Stomach smooth muscle (tissue), 2 donors: ENCODE data around the gene JPH4.
"Not testable (repeated sequence)": the region's sequence is repeated elsewhere in the genome, so short reads cannot be mapped to it uniquely, and the experiment has no call there.

ENCODE experiments used
- H3K27ac ChIP-seq: one replicate; pipeline ENCODE4 v1.7.0; 2013; ENCODE audit warnings: mild to moderate bottlenecking, low read length, inconsistent platforms
- H3K27me3 ChIP-seq, 2 donors: one replicate each; pipeline ENCODE4 v1.7.0; 2013; ENCODE audit warnings: low read length in 2 of 2; ENCODE audit not compliant: insufficient read depth in 2 of 2, control insufficient read depth in 1 of 2
- H3K36me3 ChIP-seq, 2 donors: one replicate each; pipeline ENCODE4 v1.7.0; 2013; ENCODE audit warnings: low read length in 2 of 2; ENCODE audit not compliant: control insufficient read depth in 2 of 2, insufficient read depth in 2 of 2
- H3K4me1 ChIP-seq: one replicate; pipeline ENCODE4 v1.7.0; 2013; ENCODE audit warnings: low read length; ENCODE audit not compliant: control insufficient read depth, insufficient read depth
- H3K4me3 ChIP-seq, 2 donors: one replicate each; pipeline ENCODE4 v1.7.0; 2013; ENCODE audit warnings: low read length in 2 of 2
- H3K9ac ChIP-seq, 2 donors: one replicate each; pipeline ENCODE4 v1.7.0; 2013; ENCODE audit warnings: low read length in 2 of 2, mild to moderate bottlenecking in 1 of 2
- H3K9me3 ChIP-seq, 2 donors: one replicate each; pipeline ENCODE4 v1.7.0; 2013; ENCODE audit warnings: low read length in 2 of 2; ENCODE audit not compliant: control insufficient read depth in 2 of 2
- donor health status: healthy.
- donor health status: Pancreatic carcinoma.

Gene JPH4

DNA sequence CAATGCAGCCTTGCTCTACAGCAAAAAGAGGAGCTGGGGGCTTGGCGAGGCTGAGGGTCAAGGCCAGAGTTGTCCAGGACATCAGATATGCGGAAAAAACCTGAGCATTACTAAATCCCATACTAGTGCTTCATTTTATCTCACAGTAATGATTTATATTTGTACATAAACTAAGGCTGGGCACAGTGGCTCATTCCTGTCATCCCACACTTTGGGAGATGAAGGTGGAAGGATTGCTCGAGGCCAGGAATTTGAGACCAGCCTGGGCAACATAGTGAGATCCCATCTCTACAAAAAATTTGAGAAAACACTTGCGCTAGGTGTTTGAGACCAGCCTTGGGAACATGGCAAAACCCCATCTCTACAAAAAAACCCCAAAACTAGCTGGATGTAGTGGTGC is 11.6 kb upstream of the JPH4 start:
- peaks cover 3% of the 10 kb centered on the region for H3K4me1 ChIP-seq
- no peak overlapping the region for H3K27ac ChIP-seq
- H3K36me3 ChIP-seq, result no peaks in the 10 kb centered on the region
- peaks cover 0 to 3% of the 10 kb centered on the region in 2 donors for H3K27me3 ChIP-seq
- H3K9me3 ChIP-seq, result no peaks in the 10 kb centered on the region
- no peak overlapping the region for H3K4me3 ChIP-seq
- no peak overlapping the region for H3K9ac ChIP-seq

DNA sequence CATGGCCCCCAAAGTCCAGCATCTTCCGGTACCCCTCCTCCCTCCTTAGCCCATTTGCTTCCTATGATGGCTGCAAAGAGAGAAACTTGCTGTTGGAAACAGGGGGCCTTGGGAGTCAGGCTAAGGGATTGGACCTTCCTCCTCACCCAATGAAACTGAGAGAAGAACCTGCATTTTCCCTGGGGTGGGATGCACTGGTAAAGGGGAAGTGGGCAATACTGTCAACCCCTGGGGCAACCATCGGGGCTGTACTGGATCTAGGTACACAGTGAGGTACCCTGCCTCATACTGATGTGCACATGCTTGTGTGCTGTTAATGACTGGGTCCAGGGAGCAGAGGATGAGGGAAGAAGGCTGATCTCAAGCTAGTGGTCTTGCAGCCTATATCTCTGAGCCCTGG is 11.0 kb upstream of the JPH4 start:
- Histone ChIP-seq H3K4me1 (peaks cover 3% of the 10 kb centered on the region), H3K9ac (no peak overlapping the region), H3K4me3 (no peak overlapping the region), H3K27ac (no peak overlapping the region), H3K36me3 (no peaks in the 10 kb centered on the region), H3K27me3 (peaks cover 0 to 3% of the 10 kb centered on the region in 2 donors), H3K9me3 (no peaks in the 10 kb centered on the region)

DNA sequence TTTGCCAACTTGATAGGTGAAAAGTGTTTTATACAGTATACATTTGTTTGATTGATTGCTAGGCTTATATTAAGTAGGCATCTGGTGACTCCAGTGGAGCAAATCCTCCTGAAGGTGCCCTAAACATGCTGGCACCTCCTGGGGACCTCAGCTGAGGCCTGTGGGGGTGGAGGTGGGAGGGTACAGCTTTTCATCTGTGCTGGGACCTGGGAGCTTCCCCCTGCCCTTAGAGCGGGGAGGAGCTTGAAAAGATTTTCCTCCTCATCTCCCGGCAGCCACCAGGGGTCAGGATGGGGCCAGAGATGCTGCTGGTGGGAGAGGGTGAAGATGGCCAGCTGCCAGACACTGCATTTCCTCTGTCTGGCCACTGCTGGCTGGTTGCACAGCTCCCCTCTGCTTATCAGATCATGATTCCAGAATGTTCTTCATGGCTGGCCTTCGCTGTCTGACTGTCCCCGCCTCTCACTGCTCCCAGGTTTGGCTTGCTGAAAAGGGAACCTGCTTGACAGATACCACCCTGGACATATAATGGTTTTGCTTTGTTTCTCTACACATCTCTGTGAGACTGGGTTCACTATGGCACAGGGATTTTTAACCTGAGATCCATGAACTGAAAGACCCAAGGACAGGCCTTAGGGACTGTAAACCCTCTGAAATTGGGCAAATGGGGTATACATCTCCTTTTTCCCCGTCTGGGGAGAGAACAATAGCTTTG is 10.5 kb upstream of the JPH4 start:
- no peak overlapping the region for H3K4me3 ChIP-seq
- H3K36me3 ChIP-seq, result no peaks in the 10 kb centered on the region
- no peak overlapping the region for H3K9ac ChIP-seq
- no peak overlapping the region for H3K27ac ChIP-seq
- peaks cover 0 to 3% of the 10 kb centered on the region in 2 donors for H3K27me3 ChIP-seq
- H3K4me1 ChIP-seq, result peaks cover 3% of the 10 kb centered on the region
- no peaks in the 10 kb centered on the region for H3K9me3 ChIP-seq

DNA sequence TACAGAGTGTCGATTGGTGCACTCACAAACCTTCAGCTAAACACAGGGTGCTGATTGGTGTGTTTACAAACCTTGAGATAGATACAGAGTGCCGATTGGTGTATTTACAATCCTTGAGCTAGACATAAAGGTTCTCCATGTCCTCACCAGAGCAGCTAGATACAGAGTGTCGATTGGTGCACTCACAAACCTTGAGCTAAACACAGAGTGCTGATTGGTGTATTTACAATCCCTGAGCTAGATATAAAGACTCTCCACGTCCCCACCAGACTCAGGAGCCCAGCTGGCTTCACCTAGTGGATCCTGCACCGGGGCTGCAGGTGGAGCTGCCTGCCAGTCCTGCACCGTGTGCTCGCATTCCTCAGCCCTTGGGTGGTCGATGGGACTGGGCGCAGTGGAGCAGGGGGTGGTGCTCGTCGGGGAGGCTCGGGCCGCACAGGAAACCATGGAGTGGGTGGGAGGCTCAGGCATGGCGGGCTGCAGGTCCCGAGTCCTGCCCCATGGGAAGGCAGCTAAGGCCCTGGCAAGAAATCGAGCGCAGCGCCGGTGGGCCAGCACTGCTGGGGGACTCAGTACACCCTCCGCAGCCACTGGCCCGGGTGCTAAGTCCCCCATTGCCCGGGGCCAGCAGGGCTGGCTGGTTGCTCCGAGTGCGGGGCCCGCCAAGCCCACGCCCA is 6.1 kb upstream of the JPH4 start:
- H3K27me3 ChIP-seq, H3K27ac ChIP-seq, H3K9ac ChIP-seq, H3K4me3 ChIP-seq, H3K36me3 ChIP-seq, H3K9me3 ChIP-seq, H3K4me1 ChIP-seq: not testable (repeated sequence)

DNA sequence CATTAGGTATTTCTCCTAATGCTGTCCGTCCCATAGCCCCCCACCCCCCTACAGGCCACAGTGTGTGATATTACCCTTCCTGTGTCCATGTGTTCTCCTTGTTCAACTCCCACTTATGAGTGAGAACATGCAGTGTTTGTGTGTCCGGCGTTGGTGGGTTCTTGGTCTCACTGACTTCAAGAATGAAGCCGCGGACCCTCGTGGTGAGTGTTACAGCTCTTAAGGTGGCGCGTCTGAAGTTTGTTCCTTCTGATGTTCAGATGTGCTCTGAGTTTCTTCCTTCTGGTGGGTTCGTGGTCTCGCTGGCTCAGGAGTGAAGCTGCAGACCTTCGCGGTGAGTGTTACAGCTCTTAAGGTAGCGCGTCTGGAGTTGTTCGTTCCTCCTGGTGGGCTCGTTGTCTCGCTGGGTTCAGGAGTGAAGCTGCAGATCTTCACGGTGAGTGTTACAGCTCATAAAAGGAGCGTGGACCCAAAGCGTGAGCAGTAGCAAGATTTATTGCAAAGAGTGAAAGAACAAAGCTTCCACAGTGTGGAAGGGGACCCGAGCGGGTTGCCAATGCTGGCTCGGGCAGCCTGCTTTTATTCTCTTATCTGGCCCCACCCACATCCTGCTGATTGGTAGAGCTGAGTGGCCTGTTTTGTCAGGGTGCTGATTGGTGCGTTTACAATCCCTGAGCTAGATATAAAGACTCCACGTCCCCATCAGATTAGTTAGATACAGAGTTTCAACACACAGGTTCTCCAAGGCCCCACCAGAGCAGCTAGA is 5.4 kb upstream of the JPH4 start:
- not testable (repeated sequence) for H3K4me1 ChIP-seq, H3K9ac ChIP-seq, H3K9me3 ChIP-seq, H3K4me3 ChIP-seq, H3K36me3 ChIP-seq, H3K27ac ChIP-seq
- peaks cover 11 to 12% of the 10 kb centered on the region in 2 donors for H3K27me3 ChIP-seq

DNA sequence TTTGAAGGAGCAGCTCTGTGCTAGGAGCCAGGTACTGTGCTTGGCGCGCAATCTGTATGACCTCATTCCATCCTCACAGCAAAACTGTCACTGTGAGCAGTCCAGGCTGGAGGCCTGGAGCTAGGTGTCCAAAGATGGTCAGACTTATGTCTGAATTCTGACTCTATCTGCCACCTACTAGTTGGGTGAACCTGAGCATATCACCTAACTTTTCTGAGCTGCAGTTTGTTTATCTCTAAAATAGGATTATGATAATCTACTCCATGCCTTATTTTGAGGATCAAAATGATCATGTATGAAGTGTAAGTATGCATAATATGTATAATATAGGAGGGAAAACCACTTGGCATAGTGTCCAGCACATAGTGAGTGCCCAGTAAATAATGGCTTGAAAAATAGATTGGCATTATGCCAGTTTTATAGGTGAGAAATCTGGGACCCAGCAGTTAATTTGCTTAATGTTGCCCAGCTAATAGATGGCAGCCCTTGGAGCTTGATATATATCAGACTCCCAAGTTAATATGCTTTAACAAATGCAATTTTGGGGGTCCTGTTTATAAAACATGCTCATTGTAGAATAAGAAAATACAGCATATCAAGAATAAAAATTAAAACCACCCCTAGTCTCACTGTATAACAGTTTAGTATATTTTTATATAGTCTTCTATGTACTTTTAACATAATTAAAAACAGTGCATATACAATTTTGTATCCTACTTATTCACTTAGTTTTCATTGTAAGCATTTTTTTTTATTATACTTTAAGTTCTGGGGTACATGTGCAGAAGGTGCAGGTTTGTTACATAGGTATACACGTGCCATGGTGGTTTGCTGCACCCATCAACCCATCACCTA is 4.5 kb upstream of the JPH4 start:
- H3K9ac ChIP-seq, result no peak overlapping the region
- H3K27ac ChIP-seq, result no peak overlapping the region
- H3K36me3 ChIP-seq, result no peaks in the 10 kb centered on the region
- no peak overlapping the region for H3K4me3 ChIP-seq
- no peaks in the 10 kb centered on the region for H3K4me1 ChIP-seq
- peaks cover 11 to 12% of the 10 kb centered on the region in 2 donors for H3K27me3 ChIP-seq
- no peaks in the 10 kb centered on the region for H3K9me3 ChIP-seq

DNA sequence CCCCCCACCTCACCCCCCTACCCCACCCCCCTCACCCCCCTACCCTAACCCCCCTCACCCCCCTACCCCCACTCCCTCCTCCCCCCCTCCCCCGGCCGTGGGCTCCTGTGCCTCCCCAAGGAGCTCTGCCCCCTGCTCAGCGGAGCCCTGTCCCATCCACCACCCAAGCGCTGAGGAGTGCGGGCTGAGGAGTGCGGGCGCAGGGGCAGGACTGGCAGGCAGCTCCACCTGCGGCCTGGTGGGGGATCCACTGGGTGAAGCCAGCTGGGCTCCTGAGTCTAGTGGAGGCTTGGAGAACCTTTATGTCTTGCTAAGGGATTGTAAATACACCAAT is 2.3 kb upstream of the JPH4 start:
- no peaks in the 10 kb centered on the region for H3K9me3 ChIP-seq
- no peaks in the 10 kb centered on the region for H3K36me3 ChIP-seq
- no peak overlapping the region for H3K9ac ChIP-seq
- H3K4me1 ChIP-seq, result peaks cover 10% of the 10 kb centered on the region
- H3K27me3 ChIP-seq, result peaks cover 20 to 31% of the 10 kb centered on the region in 2 donors
- no peak overlapping the region for H3K27ac ChIP-seq
- no peak overlapping the region for H3K4me3 ChIP-seq

DNA sequence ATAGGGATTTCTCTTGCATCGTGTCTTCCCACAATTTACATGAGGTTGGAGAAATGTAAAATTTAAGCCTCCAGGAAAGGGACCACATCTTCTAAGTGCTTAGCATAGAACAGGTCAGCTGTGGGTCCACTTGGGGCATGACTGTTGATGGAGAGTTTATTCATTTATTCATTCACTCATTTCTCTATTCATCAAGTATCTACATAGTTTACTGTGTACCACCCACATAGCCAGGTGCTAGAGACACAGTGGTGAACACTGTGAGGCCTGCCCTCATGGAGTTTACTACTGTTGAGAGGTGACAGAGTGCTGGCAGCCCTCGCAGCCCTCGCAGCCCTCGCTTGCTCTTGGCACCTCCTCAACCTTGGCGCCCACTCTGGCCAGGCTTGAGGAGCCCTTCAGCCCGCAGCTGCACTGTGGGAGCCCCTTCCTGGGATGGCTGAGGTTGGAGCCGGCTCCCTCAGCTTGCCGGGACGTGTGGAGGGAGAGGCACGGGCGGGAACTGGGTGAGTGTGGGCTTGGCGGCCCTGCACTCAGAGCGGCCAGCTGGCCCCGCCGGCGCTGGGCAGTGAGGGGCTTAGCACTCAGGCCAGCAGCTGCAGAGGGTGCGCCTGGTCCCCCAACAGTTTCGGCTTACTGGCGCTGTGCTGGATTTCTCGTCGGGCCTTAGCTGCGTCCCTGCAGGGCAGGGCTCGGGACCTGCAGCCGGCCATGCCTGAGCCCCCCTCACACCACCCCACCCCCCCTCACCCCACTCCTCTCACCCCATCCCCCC is 1.7 kb upstream of the JPH4 start:
- no peaks in the 10 kb centered on the region for H3K36me3 ChIP-seq
- no peak overlapping the region for H3K9ac ChIP-seq
- no peak overlapping the region for H3K27ac ChIP-seq
- no peak overlapping the region for H3K4me3 ChIP-seq
- H3K4me1 ChIP-seq, result peaks cover 10% of the 10 kb centered on the region
- H3K9me3 ChIP-seq, result no peaks in the 10 kb centered on the region
- peaks cover 25 to 37% of the 10 kb centered on the region in 2 donors for H3K27me3 ChIP-seq

DNA sequence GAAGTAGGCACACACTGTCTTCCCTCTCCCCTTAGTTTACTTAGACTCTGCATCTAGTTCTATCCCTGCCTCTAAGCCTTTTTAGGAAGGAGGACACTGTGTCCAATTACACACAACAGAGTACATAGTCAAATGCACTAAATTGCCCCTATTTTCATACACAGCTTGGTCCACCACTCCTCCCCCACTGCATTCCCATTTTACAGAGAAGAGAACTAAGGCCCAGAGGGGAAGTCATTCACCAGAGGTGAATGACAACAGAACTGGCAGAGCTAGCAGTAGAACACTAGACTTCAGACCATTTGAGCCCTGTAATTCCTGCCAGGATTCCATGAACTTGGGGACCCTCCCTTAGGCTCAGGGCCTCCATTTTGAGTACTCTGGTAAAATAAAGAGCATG is 1.1 kb upstream of the JPH4 start:
- H3K9me3 ChIP-seq, result no peaks in the 10 kb centered on the region
- H3K9ac ChIP-seq, result no peak overlapping the region
- peaks cover 31 to 43% of the 10 kb centered on the region in 2 donors for H3K27me3 ChIP-seq
- peaks cover 10% of the 10 kb centered on the region for H3K4me1 ChIP-seq
- no peak overlapping the region for H3K4me3 ChIP-seq
- no peak overlapping the region for H3K27ac ChIP-seq
- H3K36me3 ChIP-seq, result no peaks in the 10 kb centered on the region

DNA sequence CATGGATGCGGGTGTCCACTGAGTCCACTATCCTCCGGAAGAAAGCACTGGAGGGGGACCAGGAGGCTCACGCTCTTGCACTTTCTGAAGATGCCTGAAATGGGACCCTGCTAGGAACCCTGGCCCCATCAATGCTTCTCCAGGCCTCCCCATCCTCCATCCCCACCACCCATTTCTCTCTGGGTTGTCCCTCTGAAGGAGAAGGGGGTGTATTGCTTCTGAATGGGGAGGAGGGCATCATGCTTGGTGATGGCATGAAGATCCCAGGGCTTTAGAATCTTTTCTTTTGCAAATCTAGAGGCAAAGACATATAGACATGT is 681 bp upstream of the JPH4 start:
- H3K27ac ChIP-seq, result no peak overlapping the region
- no peak overlapping the region for H3K9ac ChIP-seq
- H3K4me3 ChIP-seq, result no peak overlapping the region

More for the DNA sequence above, 681 bp upstream of the JPH4 start:
- Histone ChIP-seq H3K36me3 (no peaks in the 10 kb centered on the region), H3K27me3 (peaks cover 33 to 44% of the 10 kb centered on the region in 2 donors), H3K9me3 (no peaks in the 10 kb centered on the region), H3K4me1 (peaks cover 10% of the 10 kb centered on the region)
